ENCODE data around the gene FBXO46. TPM values are rescaled to one million over a fixed set of nuclear protein-coding genes. Genes with fewer than 3 reads are reported as not detected.

The FBXO46 gene
- polyA plus RNA-seq, 3 donors: 7.0 to 8.0 (median 7.3) TPM

- H3K27ac ChIP-seq (ENCODE audit: low read depth, low read length): no peak overlapping the region
- WGBS, 3 donors: 61 to 68% (median 62%) methylated on average over 7 of the region's 7 CpGs
Measured at GRCh38 chr19:45664575-45664974, 66.1 kb downstream of the FBXO46 start.

GRCh38 chr19:45663800-45664199, 66.9 kb downstream of the FBXO46 start:
- H3K27ac ChIP-seq (ENCODE audit: low read depth, low read length): no peak overlapping the region
- 88 to 97% (median 94%) methylated on average over 1 of the region's 1 CpG for WGBS, 3 donors

GRCh38 chr19:45660636-45661035, 70.1 kb downstream of the FBXO46 start:
- 41 to 47% (median 43%) methylated on average over 8 of the region's 8 CpGs for WGBS, 3 donors
- H3K27ac ChIP-seq (ENCODE audit: low read depth, low read length): no peak overlapping the region

Other genes starting within 250 kb of the FBXO46 start
- gene RTN2, start 233.8 kb downstream of the FBXO46 start, polyA plus RNA-seq: 1 to 10 TPM; 4.9 to 7.6 (median 6.4) TPM
- gene PPM1N, start 232.5 kb downstream of the FBXO46 start, polyA plus RNA-seq: 1 to 10 TPM in 1 of 3 donors, under 1 TPM in 2; 0.62 to 3.7 (median 0.71) TPM
- gene VASP, start 223.4 kb downstream of the FBXO46 start, polyA plus RNA-seq: 10 to 100 TPM; 14.9 to 93.0 (median 78.0) TPM
- gene OPA3, start 146.1 kb downstream of the FBXO46 start, polyA plus RNA-seq: 1 to 10 TPM; 3.1 to 6.7 (median 3.5) TPM
- gene GPR4, start 128.7 kb downstream of the FBXO46 start, polyA plus RNA-seq: 10 to 100 TPM in 2 of 3 donors, 1 to 10 TPM in 1; 1.3 to 29.5 (median 11.6) TPM
- gene EML2, start 91.5 kb downstream of the FBXO46 start, polyA plus RNA-seq: 10 to 100 TPM; 17.5 to 29.2 (median 22.3) TPM
- gene GIPR, start 62.7 kb downstream of the FBXO46 start, polyA plus RNA-seq: 10 to 100 TPM in 1 of 3 donors, 1 to 10 TPM in 2; 5.6 to 20.2 (median 7.2) TPM
- 100 to 1,000 TPM; 175 to 370 (median 310) TPM for gene SNRPD2, start 38.9 kb downstream of the FBXO46 start, polyA plus RNA-seq
- gene QPCTL, start 38.2 kb downstream of the FBXO46 start, polyA plus RNA-seq: 1 to 10 TPM; 3.9 to 5.4 (median 4.9) TPM
- under 1 TPM; 0.01 to 0.11 (median 0.02) TPM for gene MEIOSIN, start 2.5 kb upstream of the FBXO46 start, polyA plus RNA-seq
- 10 to 100 TPM; 19.7 to 33.3 (median 23.3) TPM for gene SIX5, start 38.4 kb upstream of the FBXO46 start, polyA plus RNA-seq
- gene DMPK, start 51.6 kb upstream of the FBXO46 start, polyA plus RNA-seq: 100 to 1,000 TPM in 1 of 3 donors, 10 to 100 TPM in 2; 36.1 to 119 (median 40.8) TPM
- gene DMWD, start 61.9 kb upstream of the FBXO46 start, polyA plus RNA-seq: 10 to 100 TPM; 13.9 to 43.0 (median 35.8) TPM
- under 1 TPM in 1 of 3 donors, not detected in 2; 0.03 TPM for gene RSPH6A, start 84.4 kb upstream of the FBXO46 start, polyA plus RNA-seq
- 10 to 100 TPM; 25.9 to 57.0 (median 36.8) TPM for gene SYMPK, start 132.3 kb upstream of the FBXO46 start, polyA plus RNA-seq
- gene FOXA3, start 133.4 kb upstream of the FBXO46 start, polyA plus RNA-seq: 10 to 100 TPM in 1 of 3 donors, 1 to 10 TPM in 1, not detected in 1; 3.6 to 32.1 TPM
- gene IRF2BP1, start 155.2 kb upstream of the FBXO46 start, polyA plus RNA-seq: 10 to 100 TPM in 2 of 3 donors, 1 to 10 TPM in 1; 7.7 to 13.9 (median 10.0) TPM
- gene MYPOP, start 171.7 kb upstream of the FBXO46 start, polyA plus RNA-seq: 1 to 10 TPM; 2.9 to 3.4 (median 3.4) TPM
- gene NANOS2, start 183.9 kb upstream of the FBXO46 start, polyA plus RNA-seq: not detected
- gene NOVA2, start 243.0 kb upstream of the FBXO46 start, polyA plus RNA-seq: 1 to 10 TPM in 2 of 3 donors, under 1 TPM in 1; 0.49 to 7.4 (median 2.8) TPM